Hepatocyte (in vitro differentiated cells): Measurements from ENCODE around the gene IRS2. TPM values are rescaled to one million over a fixed set of nuclear protein-coding genes. Genes with fewer than 3 reads are reported as not detected.
A peak's percentile ranks its signal among the peaks of the same experiment; 100 is the strongest.

Source experiments
- DNase-seq: peaks from one replicate; pipeline ENCODE4 v3.0.0-alpha.2; 2016; ENCODE audit warnings: low spot score
- H2AFZ ChIP-seq: fragments of 200-600 bp; sonication (generic); 2 replicates; pipeline ENCODE4 v1.6.0; 2016; ENCODE audit warnings: antibody characterized with exemption, mild to moderate bottlenecking
- H3K27ac ChIP-seq: fragments of 200-600 bp; sonication (generic); 2 replicates; pipeline ENCODE4 v1.5.1; 2016; ENCODE audit warnings: mild to moderate bottlenecking
- H3K27me3 ChIP-seq: fragments of 200-600 bp; sonication (generic); 2 replicates; pipeline ENCODE4 v1.6.1; 2016
- H3K36me3 ChIP-seq: fragments of 200-600 bp; sonication (generic); replicated peaks from 2 replicates; pipeline ENCODE4 v1.5.1; 2016; ENCODE audit warnings: low read depth; ENCODE audit not compliant: insufficient read depth
- H3K4me1 ChIP-seq: fragments of 200-600 bp; sonication (generic); 2 replicates; pipeline ENCODE4 v1.5.1; 2016; ENCODE audit warnings: mild to moderate bottlenecking, moderate library complexity; ENCODE audit not compliant: insufficient read depth
- H3K4me2 ChIP-seq: fragments of 200-600 bp; sonication (generic); 2 replicates; pipeline ENCODE4 v1.6.0; 2016
- H3K4me3 ChIP-seq: fragments of 200-600 bp; sonication (generic); 2 replicates; pipeline ENCODE4 v1.5.1; 2016; ENCODE audit warnings: mild to moderate bottlenecking
- H3K79me2 ChIP-seq: fragments of 200-600 bp; sonication (generic); 2 replicates; pipeline ENCODE4 v1.6.0; 2017; ENCODE audit warnings: mild to moderate bottlenecking
- H3K9me2 ChIP-seq: fragments of 200-600 bp; sonication (generic); replicated peaks from 2 replicates; pipeline ENCODE4 v1.6.0; 2017; ENCODE audit warnings: mild to moderate bottlenecking; ENCODE audit not compliant: insufficient read depth
- H3K9me3 ChIP-seq: fragments of 200-600 bp; sonication (generic); 2 replicates; pipeline ENCODE4 v1.5.1; 2016; ENCODE audit warnings: low read depth, mild to moderate bottlenecking
- H4K20me1 ChIP-seq: fragments of 200-600 bp; sonication (generic); 2 replicates; pipeline ENCODE4 v1.6.0; 2016; ENCODE audit warnings: mild to moderate bottlenecking; ENCODE audit not compliant: insufficient read depth, poor library complexity, severe bottlenecking
- CTCF ChIP-seq: fragments of 200-600 bp; sonication (generic); IDR thresholded peaks from 2 replicates; pipeline ENCODE4 v1.5.1; 2016; ENCODE audit warnings: antibody characterized with exemption, mild to moderate bottlenecking; ENCODE audit not compliant: poor library complexity
- EZH2 ChIP-seq: fragments of 200-600 bp; sonication (generic); IDR thresholded peaks from 2 replicates; pipeline ENCODE4 v1.6.1; 2016; ENCODE audit warnings: antibody characterized with exemption, mild to moderate bottlenecking, borderline replicate concordance
- EZH2phosphoT487 ChIP-seq: fragments of 200-600 bp; sonication (generic); IDR thresholded peaks from one replicate; pipeline ENCODE4 v1.6.1; 2018; ENCODE audit warnings: antibody characterized with exemption, mild to moderate bottlenecking, low read depth, moderate library complexity; ENCODE audit not compliant: unreplicated experiment, severe bottlenecking
- WGBS: methylation state at CpG from one replicate; pipeline ENCODE4 v1.1.6; 2016; ENCODE audit warnings: low lambda C conversion rate; ENCODE audit errors: missing lambda C conversion rate; 5-methylcytosine and 5-hydroxymethylcytosine counted together
- polyA plus RNA-seq: library from polyadenylated mRNA; unstranded; fragments of >200 nt; fragmentation: Nextera tagmentation; extraction: Ambion mirVana; gene quantifications from 2 replicates; pipeline ENCODE4 v1.2.1, GENCODE V29; 2016
- total RNA-seq: library from RNA; depleted of rRNA; stranded (reverse); fragments of >200 nt; gene quantifications from 2 replicates; pipeline ENCODE4 v1.2.3, GENCODE V29; 2014

The IRS2 gene
- total and polyA plus RNA-seq, 2 experiments from 2014 or later: 19.4 to 26.4 TPM

GRCh38 chr13:109789262-109789661, 2.9 kb upstream of the IRS2 start:
- H3K4me3 ChIP-seq: no peak overlapping the region
- H2AFZ ChIP-seq: no peak overlapping the region
- H3K9me2 ChIP-seq: no peaks in the 10 kb centered on the region
- no peaks in the 10 kb centered on the region for H3K9me3 ChIP-seq
- no peaks in the 10 kb centered on the region for H3K4me1 ChIP-seq
- H3K27me3 ChIP-seq: no peaks in the 10 kb centered on the region
- no peak overlapping the region for H3K27ac ChIP-seq
- H3K79me2 ChIP-seq: peaks cover 2% of the 10 kb centered on the region
- H3K4me2 ChIP-seq: no peak overlapping the region
- no peak for DNase-seq
- no peaks in the 10 kb centered on the region for H3K36me3 ChIP-seq
- H4K20me1 ChIP-seq: peaks cover 1% of the 10 kb centered on the region
- 43% methylated on average over 2 of the region's 2 CpGs for WGBS
- TF ChIP-seq EZH2: no peak
- TF ChIP-seq CTCF: no peak
- TF ChIP-seq EZH2phosphoT487: no peak

GRCh38 chr13:109788372-109789111, 2.2 kb upstream of the IRS2 start:
- no peak overlapping the region for H3K4me3 ChIP-seq
- TF ChIP-seq CTCF (no peak), EZH2 (no peak), EZH2phosphoT487 (no peak)
- no peak for DNase-seq
- no peaks in the 10 kb centered on the region for H3K9me3 ChIP-seq
- WGBS: 72% methylated on average over 7 of the region's 7 CpGs
- H2AFZ ChIP-seq: no peak overlapping the region
- no peaks in the 10 kb centered on the region for H3K4me1 ChIP-seq
- peaks cover 9% of the 10 kb centered on the region for H3K79me2 ChIP-seq
- peak overlapping the region; percentile 81 for H3K4me2 ChIP-seq
- H4K20me1 ChIP-seq: peaks cover 9% of the 10 kb centered on the region
- no peaks in the 10 kb centered on the region for H3K9me2 ChIP-seq
- no peak overlapping the region for H3K27ac ChIP-seq
- no peaks in the 10 kb centered on the region for H3K36me3 ChIP-seq
- H3K27me3 ChIP-seq: no peaks in the 10 kb centered on the region

- no peaks in the 10 kb centered on the region for H3K36me3 ChIP-seq
- peak overlapping the region; percentile 94 for H3K27ac ChIP-seq
- under 1% methylated on average over 40 of the region's 86 CpGs for WGBS
- H3K4me2 ChIP-seq: peak overlapping the region; percentile 81
- H3K79me2 ChIP-seq: peaks cover 20% of the 10 kb centered on the region
- H3K4me1 ChIP-seq: no peaks in the 10 kb centered on the region
- H3K27me3 ChIP-seq: no peaks in the 10 kb centered on the region
- peak overlapping the region; percentile 84 for H2AFZ ChIP-seq
- DNase-seq: peak; percentile 67
- TF ChIP-seq EZH2: no peak
- TF ChIP-seq CTCF: no peak
- TF ChIP-seq EZH2phosphoT487: no peak
- no peaks in the 10 kb centered on the region for H3K9me3 ChIP-seq
- H3K4me3 ChIP-seq: peak overlapping the region; percentile 90
- peaks cover 11% of the 10 kb centered on the region for H4K20me1 ChIP-seq
- H3K9me2 ChIP-seq: no peaks in the 10 kb centered on the region
Measured at GRCh38 chr13:109787135-109787954, 962 bp upstream of the IRS2 start.
